Upper lobe of left lung (tissue), 4 donors: ENCODE data around the gene PHYHIPL.

Experiments used
- POLR2A ChIP-seq, 4 donors: fragments of 450-650 bp; IDR thresholded peaks; one replicate each; pipeline ENCODE4 v1.5.1; 2016 to 2017; ENCODE audit warnings: antibody characterized with exemption in 4 of 4, mild to moderate bottlenecking in 2 of 4
- POLR2AphosphoS5 ChIP-seq, 2 donors: sonication (generic); formaldehyde crosslinking; IDR thresholded peaks; one replicate each; pipeline ENCODE4 v1.5.1; 2017; ENCODE audit warnings: antibody characterized with exemption in 2 of 2

- TF ChIP-seq POLR2AphosphoS5 (IDR thresholded peaks at IDR 0.05), result no peak
- no peak for TF ChIP-seq POLR2A (IDR thresholded peaks at IDR 0.05)
Measured at GRCh38 chr10:59234816-59235429, 58.5 kb downstream of the PHYHIPL start.
